ENCODE measurements around the gene RAB3A. TPM values are rescaled to one million over a fixed set of nuclear protein-coding genes. Genes with fewer than 3 reads are reported as not detected.
A peak's percentile ranks its signal among the peaks of the same experiment; 100 is the strongest.

Gene RAB3A
- total and polyA plus RNA-seq, 9 of the 15 experiments (the other 6 are each of a cell fraction or from before 2014, with no cell fraction given), result 0.17 to 5.1 (median 0.90) TPM; not detected in 1

DNA sequence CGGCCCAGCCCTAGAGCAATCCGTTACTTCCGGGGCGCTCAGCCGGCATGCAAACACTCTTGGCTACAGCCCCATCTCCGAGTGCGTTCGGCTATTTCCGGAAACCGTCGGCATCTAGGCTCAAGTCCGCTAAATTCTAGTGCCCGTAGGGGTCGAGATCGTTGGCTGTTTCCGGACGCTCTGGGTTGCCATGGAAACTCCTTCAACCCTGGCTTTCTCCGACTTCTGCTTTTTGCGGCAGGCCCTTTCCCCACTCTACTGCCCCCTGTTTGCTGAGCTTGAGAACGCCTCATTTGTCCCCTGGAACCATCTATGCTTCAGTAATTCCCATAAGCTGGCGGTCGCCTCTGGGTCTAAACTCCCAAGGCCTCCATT is 51.4 kb downstream of the RAB3A start (continued):
- TF ChIP-seq, protein P1, sequence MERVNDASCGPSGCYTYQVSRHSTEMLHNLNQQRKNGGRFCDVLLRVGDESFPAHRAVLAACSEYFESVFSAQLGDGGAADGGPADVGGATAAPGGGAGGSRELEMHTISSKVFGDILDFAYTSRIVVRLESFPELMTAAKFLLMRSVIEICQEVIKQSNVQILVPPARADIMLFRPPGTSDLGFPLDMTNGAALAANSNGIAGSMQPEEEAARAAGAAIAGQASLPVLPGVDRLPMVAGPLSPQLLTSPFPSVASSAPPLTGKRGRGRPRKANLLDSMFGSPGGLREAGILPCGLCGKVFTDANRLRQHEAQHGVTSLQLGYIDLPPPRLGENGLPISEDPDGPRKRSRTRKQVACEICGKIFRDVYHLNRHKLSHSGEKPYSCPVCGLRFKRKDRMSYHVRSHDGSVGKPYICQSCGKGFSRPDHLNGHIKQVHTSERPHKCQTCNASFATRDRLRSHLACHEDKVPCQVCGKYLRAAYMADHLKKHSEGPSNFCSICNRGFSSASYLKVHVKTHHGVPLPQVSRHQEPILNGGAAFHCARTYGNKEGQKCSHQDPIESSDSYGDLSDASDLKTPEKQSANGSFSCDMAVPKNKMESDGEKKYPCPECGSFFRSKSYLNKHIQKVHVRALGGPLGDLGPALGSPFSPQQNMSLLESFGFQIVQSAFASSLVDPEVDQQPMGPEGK (CRISPR knock-in tag; IDR thresholded peaks at IDR 0.05; ENCODE audit: borderline replicate concordance), result no peak
- TF ChIP-seq RBM34 (IDR thresholded peaks at IDR 0.05; ENCODE audit: borderline replicate concordance, insufficient read depth, low read length), result no peak
- TF ChIP-seq, protein P2, sequence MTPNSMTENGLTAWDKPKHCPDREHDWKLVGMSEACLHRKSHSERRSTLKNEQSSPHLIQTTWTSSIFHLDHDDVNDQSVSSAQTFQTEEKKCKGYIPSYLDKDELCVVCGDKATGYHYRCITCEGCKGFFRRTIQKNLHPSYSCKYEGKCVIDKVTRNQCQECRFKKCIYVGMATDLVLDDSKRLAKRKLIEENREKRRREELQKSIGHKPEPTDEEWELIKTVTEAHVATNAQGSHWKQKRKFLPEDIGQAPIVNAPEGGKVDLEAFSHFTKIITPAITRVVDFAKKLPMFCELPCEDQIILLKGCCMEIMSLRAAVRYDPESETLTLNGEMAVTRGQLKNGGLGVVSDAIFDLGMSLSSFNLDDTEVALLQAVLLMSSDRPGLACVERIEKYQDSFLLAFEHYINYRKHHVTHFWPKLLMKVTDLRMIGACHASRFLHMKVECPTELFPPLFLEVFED (CRISPR knock-in tag; conservative IDR thresholded peaks at IDR 0.05), result 0 out of 2 replicates have a peak, but pooled peaks have one; percentile 41
- no peak for TF ChIP-seq TCFL5 (CRISPR knock-in tag; conservative IDR thresholded peaks at IDR 0.05)
- no peak for TF ChIP-seq POU5F1 (IDR thresholded peaks at IDR 0.05; ENCODE audit: borderline replicate concordance, low read depth, low read length, partially characterized antibody)
- TF ChIP-seq PHTF2 (CRISPR knock-in tag; IDR thresholded peaks at IDR 0.05), result no peak
- peak; percentile 25; the same call in 1 of the 2 replicates for TF ChIP-seq CTBP1 (IDR thresholded peaks at IDR 0.05; ENCODE audit: borderline replicate concordance)
- TF ChIP-seq, protein P3, sequence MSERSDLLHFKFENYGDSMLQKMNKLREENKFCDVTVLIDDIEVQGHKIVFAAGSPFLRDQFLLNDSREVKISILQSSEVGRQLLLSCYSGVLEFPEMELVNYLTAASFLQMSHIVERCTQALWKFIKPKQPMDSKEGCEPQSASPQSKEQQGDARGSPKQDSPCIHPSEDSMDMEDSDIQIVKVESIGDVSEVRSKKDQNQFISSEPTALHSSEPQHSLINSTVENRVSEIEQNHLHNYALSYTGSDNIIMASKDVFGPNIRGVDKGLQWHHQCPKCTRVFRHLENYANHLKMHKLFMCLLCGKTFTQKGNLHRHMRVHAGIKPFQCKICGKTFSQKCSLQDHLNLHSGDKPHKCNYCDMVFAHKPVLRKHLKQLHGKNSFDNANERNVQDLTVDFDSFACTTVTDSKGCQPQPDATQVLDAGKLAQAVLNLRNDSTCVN (CRISPR knock-in tag; IDR thresholded peaks at IDR 0.05), result no peak
- TF ChIP-seq, protein P4, sequence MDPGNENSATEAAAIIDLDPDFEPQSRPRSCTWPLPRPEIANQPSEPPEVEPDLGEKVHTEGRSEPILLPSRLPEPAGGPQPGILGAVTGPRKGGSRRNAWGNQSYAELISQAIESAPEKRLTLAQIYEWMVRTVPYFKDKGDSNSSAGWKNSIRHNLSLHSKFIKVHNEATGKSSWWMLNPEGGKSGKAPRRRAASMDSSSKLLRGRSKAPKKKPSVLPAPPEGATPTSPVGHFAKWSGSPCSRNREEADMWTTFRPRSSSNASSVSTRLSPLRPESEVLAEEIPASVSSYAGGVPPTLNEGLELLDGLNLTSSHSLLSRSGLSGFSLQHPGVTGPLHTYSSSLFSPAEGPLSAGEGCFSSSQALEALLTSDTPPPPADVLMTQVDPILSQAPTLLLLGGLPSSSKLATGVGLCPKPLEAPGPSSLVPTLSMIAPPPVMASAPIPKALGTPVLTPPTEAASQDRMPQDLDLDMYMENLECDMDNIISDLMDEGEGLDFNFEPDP (CRISPR knock-in tag; IDR thresholded peaks at IDR 0.05), result no peak
- TF ChIP-seq, protein P5, sequence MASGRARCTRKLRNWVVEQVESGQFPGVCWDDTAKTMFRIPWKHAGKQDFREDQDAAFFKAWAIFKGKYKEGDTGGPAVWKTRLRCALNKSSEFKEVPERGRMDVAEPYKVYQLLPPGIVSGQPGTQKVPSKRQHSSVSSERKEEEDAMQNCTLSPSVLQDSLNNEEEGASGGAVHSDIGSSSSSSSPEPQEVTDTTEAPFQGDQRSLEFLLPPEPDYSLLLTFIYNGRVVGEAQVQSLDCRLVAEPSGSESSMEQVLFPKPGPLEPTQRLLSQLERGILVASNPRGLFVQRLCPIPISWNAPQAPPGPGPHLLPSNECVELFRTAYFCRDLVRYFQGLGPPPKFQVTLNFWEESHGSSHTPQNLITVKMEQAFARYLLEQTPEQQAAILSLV (tag; IDR thresholded peaks at IDR 0.05), result no peak
- TF ChIP-seq NFIX (CRISPR knock-in tag; IDR thresholded peaks at IDR 0.05; ENCODE audit: low read depth), result no peak
- TF ChIP-seq, protein P6, sequence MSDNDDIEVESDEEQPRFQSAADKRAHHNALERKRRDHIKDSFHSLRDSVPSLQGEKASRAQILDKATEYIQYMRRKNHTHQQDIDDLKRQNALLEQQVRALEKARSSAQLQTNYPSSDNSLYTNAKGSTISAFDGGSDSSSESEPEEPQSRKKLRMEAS (CRISPR knock-in tag; IDR thresholded peaks at IDR 0.05), result no peak
- TF ChIP-seq TRIM24 (IDR thresholded peaks at IDR 0.05), result no peak
- TF ChIP-seq, protein P7, sequence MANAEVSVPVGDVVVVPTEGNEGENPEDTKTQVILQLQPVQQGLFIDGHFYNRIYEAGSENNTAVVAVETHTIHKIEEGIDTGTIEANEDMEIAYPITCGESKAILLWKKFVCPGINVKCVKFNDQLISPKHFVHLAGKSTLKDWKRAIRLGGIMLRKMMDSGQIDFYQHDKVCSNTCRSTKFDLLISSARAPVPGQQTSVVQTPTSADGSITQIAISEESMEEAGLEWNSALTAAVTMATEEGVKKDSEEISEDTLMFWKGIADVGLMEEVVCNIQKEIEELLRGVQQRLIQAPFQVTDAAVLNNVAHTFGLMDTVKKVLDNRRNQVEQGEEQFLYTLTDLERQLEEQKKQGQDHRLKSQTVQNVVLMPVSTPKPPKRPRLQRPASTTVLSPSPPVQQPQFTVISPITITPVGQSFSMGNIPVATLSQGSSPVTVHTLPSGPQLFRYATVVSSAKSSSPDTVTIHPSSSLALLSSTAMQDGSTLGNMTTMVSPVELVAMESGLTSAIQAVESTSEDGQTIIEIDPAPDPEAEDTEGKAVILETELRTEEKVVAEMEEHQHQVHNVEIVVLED (CRISPR knock-in tag; IDR thresholded peaks at IDR 0.05), result no peak
- TF ChIP-seq SNRNP70 (optimal IDR thresholded peaks at IDR 0.05; ENCODE audit: low read depth, low read length), result no peak
- TF ChIP-seq SMARCA4 (IDR thresholded peaks at IDR 0.05), result peak; percentile 57
- no peak for TF ChIP-seq GATA2 (CRISPR knock-in tag; IDR thresholded peaks at IDR 0.05)
- no peak for TF ChIP-seq DIDO1 (tag; IDR thresholded peaks at IDR 0.05; ENCODE audit: low read depth)
- TF ChIP-seq, protein P8, sequence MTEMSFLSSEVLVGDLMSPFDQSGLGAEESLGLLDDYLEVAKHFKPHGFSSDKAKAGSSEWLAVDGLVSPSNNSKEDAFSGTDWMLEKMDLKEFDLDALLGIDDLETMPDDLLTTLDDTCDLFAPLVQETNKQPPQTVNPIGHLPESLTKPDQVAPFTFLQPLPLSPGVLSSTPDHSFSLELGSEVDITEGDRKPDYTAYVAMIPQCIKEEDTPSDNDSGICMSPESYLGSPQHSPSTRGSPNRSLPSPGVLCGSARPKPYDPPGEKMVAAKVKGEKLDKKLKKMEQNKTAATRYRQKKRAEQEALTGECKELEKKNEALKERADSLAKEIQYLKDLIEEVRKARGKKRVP (CRISPR knock-in tag; IDR thresholded peaks at IDR 0.05), result no peak
